Mammary epithelial cell (primary cell): ENCODE data around the gene GABRG3.

Experiments used
- EZH2 ChIP-seq: IDR thresholded peaks from 2 replicates; pipeline ENCODE4 v1.6.1; 2012; ENCODE audit warnings: low read length, inconsistent platforms, borderline replicate concordance
- TF ChIP-seq, protein P1 (sequence below), 2 donors: IDR thresholded peaks in 1 of 2; conservative IDR thresholded peaks in 1 of 2; 2 replicates each; pipeline ENCODE4 v1.5.1; 2011 to 2012; ENCODE audit warnings: inconsistent platforms in 2 of 2, low read length in 2 of 2, mild to moderate bottlenecking in 2 of 2, control low read depth in 1 of 2, low read depth in 1 of 2; ENCODE audit not compliant: insufficient read depth in 1 of 2; ENCODE audit errors: extremely low read depth in 1 of 2

DNA sequence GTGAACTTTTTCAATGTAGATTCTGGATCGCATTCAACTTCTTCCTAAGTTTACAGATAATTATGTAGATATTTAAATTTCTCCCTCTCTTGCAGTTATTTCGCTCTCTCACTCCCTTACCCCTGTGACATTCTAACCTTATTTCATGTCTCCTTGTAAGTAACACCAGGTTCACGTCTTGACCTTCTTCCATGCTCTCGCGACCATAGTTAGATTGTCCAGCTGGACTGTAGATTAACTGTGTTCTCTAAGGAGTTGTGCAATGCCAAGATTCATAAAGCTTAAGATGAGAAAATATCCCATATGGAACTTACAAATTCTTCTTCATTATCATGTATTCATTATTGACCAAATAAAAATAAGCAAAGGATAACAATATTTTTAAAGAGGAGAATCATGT lies 430.5 kb downstream of the GABRG3 start:
- TF ChIP-seq, protein P1, sequence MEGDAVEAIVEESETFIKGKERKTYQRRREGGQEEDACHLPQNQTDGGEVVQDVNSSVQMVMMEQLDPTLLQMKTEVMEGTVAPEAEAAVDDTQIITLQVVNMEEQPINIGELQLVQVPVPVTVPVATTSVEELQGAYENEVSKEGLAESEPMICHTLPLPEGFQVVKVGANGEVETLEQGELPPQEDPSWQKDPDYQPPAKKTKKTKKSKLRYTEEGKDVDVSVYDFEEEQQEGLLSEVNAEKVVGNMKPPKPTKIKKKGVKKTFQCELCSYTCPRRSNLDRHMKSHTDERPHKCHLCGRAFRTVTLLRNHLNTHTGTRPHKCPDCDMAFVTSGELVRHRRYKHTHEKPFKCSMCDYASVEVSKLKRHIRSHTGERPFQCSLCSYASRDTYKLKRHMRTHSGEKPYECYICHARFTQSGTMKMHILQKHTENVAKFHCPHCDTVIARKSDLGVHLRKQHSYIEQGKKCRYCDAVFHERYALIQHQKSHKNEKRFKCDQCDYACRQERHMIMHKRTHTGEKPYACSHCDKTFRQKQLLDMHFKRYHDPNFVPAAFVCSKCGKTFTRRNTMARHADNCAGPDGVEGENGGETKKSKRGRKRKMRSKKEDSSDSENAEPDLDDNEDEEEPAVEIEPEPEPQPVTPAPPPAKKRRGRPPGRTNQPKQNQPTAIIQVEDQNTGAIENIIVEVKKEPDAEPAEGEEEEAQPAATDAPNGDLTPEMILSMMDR (conservative IDR thresholded peaks at IDR 0.05 in 1 of 2, IDR thresholded peaks at IDR 0.05 in 1 of 2; ENCODE audit: extremely low read depth in 1 of 2, insufficient read depth in 1 of 2, low read depth in 1 of 2, low read length in 2 of 2): no peak
- no peak for TF ChIP-seq EZH2
